Activated CD4-positive, alpha-beta T cell treated with anti-CD3 and anti-CD28 coated beads for 36 hours (primary cell): ENCODE measurements around the gene SAYSD1. TPM values are rescaled to one million over a fixed set of nuclear protein-coding genes. Genes with fewer than 3 reads are reported as not detected.
A peak's percentile ranks its signal among the peaks of the same experiment; 100 is the strongest.

Experiments
- ATAC-seq: fragments of 200-7000 bp; cut with Tn5 transposase; one replicate; pipeline ENCODE4 v1.10.0; 2021; ENCODE audit warnings: mild to moderate bottlenecking, moderate library complexity
- CTCF ChIA-PET: fragments of 350-600 bp; sonication (Branson Sonifier 250); formaldehyde crosslinking; loops from one replicate; lab custom pipeline; 2021; ENCODE audit warnings: antibody characterized with exemption; lab: Charles Lee
- POLR2A ChIA-PET: fragments of 350-600 bp; sonication (Branson Sonifier 250); formaldehyde crosslinking; loops from one replicate; lab custom pipeline; 2021; ENCODE audit warnings: antibody characterized with exemption, inconsistent platforms; lab: Charles Lee
- DNase-seq: peaks from one replicate; pipeline ENCODE4 v3.0.0-alpha.2; 2020
- H3K27ac Mint-ChIP-seq: one replicate; pipeline ENCODE4 v1.8.0; 2021; ENCODE audit warnings: mixed read lengths
- H3K27me3 Mint-ChIP-seq: one replicate; pipeline ENCODE4 v1.8.0; 2021; ENCODE audit warnings: mixed read lengths
- H3K36me3 Mint-ChIP-seq: one replicate; pipeline ENCODE4 v1.8.0; 2021; ENCODE audit warnings: low read depth, mixed read lengths
- H3K4me1 Mint-ChIP-seq: one replicate; pipeline ENCODE4 v1.8.0; 2021; ENCODE audit warnings: mixed read lengths
- H3K4me3 Mint-ChIP-seq: one replicate; pipeline ENCODE4 v1.8.0; 2021; ENCODE audit warnings: mild to moderate bottlenecking, moderate library complexity, mixed read lengths
- H3K9me3 Mint-ChIP-seq: one replicate; pipeline ENCODE4 v1.8.0; 2021; ENCODE audit warnings: low read depth, mixed read lengths
- intact Hi-C, 2 experiments: fragments of 100-400 bp; cut with DNase I in 1 of 2; cut with micrococcal nuclease in 1 of 2; formaldehyde crosslinking; loops; one replicate each; pipeline versions ENCODE4 v1.14.2 to v1.15.1; 2022 to 2024; cut with DNase I, micrococcal nuclease
- total RNA-seq, 2 experiments: library from RNA; stranded (reverse); gene quantifications; one replicate each; pipeline ENCODE4 v1.2.3, GENCODE V29; 2021

SAYSD1 gene
- total RNA-seq, 2 experiments from 2014 or later: 14.1 to 16.7 TPM

DNA sequence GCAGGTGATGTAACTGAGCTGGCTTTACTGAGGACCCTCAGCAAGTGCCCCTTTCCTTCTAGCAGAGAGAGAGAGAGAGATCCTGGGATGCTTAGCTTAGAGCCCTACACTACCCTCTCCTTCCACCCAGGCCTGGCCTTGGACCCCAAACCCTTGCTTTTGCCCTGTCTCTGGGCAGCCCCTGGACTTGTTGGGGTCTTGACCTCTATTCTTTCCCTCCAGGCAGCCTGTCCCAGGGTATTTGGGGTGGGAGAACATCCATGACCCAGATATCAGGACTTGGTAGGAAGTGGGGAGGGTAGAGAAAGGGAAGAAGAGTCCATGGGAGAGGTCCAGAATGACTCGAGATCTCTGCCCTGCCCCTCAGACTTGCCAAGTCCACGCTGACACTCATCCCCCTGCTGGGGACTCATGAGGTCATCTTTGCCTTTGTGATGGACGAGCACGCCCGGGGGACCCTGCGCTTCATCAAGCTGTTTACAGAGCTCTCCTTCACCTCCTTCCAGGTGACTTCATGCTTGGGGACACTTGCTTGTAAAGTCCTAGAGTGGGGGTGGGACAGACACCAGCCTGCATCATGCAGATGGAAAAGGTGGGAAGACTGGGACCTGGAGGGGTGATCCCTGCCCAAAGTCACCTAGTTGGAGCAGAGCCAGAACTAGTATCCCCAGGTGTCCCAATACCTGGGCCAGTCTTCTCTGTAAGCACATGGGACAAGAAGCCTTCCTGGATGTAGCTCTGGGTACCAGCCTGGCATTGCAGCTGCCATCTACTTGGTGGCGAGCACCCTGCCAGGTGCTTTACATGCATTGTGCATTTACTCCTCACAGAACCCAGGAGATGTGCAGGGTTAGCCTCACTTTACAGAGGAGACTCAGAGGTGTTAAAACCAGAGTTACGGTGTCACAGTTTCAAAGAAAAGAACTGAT, 35.5 kb downstream of the SAYSD1 start:
- intact Hi-C loops: no loop called here
- H3K4me1 Mint-ChIP-seq: peaks cover 6% of the 10 kb centered on the region

DNA sequence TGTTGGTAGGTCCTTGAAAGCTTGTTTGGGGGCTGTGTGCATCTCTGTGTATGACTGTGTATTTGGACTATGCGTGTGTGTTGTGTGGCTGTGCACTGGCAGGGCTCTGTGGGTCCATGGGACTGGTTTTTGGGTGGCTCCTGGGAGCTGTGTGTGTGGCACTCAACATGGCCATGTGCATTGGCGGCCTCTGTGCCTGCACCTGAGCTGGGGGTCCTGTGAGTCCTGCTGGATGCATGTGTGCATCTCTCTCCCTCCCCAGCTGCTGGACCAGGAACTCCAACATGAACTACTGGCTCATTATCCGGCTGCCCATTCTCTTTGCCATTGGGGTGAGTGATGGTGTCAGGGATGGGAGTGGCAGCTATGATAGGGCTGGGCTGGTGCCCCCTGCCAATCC, 36.3 kb downstream of the SAYSD1 start:
- Mint-ChIP-seq H3K27ac (no peak overlapping the region), H3K4me1 (peaks cover 6% of the 10 kb centered on the region), H3K36me3 (no peaks in the 10 kb centered on the region), H3K4me3 (no peak overlapping the region), H3K9me3 (no peaks in the 10 kb centered on the region), H3K27me3 (peaks cover 2% of the 10 kb centered on the region)
- DNase-seq (no peak), ATAC-seq (no peak)
- CTCF ChIA-PET: interaction anchor here (1.5 kb wide), 1 partner anchor 82 kb away, joined by 3 read pairs; no protein-coding TSS in a partner anchor
- intact Hi-C loops: no loop called here
- POLR2A ChIA-PET: no interaction called here

More for the DNA sequence above, 35.5 kb downstream of the SAYSD1 start:
- DNase-seq (no peak), ATAC-seq (no peak)
- H3K4me3 Mint-ChIP-seq: no peak overlapping the region
- peaks cover 4% of the 10 kb centered on the region for H3K27me3 Mint-ChIP-seq
- ChIA-PET CTCF (interaction anchor here (0.6 to 1.5 kb wide), 2 partner anchors 13 to 83 kb away, joined by 3 read pairs; no protein-coding TSS in a partner anchor), POLR2A (no interaction called here)
- H3K9me3 Mint-ChIP-seq: no peaks in the 10 kb centered on the region
- no peaks in the 10 kb centered on the region for H3K36me3 Mint-ChIP-seq
- H3K27ac Mint-ChIP-seq: no peak overlapping the region

DNA sequence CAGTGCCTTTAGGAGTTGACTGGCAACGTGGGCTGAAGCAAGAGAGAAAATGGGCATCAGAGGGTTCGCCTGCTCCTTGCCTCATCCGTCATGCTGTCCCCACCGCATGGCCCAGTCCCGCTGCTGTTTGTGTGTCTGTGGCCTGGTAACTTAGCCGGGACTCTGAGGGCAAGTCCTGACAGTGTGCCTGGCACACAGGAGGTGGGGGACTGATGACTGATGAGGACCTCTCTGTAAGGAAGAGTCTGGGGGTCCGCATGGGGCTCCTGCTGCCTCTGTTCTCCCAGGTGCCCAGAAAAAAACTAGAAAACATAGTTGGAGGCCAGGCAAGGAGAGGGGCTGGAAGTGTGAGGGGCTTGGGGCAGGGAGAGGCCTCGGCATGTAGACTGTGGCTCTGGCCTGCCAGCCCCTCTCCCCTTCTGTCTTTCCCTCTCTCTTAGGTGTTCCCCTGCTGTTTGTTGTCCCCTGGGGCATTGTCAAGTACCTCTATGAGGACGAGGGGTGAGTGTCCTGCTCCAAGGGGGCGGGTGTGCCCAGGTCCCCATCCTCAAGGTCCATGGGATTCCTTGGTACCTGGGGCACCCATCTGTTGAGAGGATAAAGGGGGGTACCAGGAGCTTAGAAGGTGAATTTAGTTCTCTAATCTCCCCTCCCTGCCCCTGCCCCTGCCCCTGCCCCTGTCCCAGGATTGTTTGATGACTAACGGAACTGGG, 36.9 kb downstream of the SAYSD1 start:
- no peak overlapping the region for H3K27ac Mint-ChIP-seq
- H3K9me3 Mint-ChIP-seq: no peaks in the 10 kb centered on the region
- DNase-seq (no peak), ATAC-seq (no peak)
- no peaks in the 10 kb centered on the region for H3K27me3 Mint-ChIP-seq
- H3K4me1 Mint-ChIP-seq: peaks cover 6% of the 10 kb centered on the region
- no peak overlapping the region for H3K4me3 Mint-ChIP-seq
- intact Hi-C loops: no loop called here
- ChIA-PET CTCF (no interaction called here), POLR2A (no interaction called here)
- no peaks in the 10 kb centered on the region for H3K36me3 Mint-ChIP-seq

DNA sequence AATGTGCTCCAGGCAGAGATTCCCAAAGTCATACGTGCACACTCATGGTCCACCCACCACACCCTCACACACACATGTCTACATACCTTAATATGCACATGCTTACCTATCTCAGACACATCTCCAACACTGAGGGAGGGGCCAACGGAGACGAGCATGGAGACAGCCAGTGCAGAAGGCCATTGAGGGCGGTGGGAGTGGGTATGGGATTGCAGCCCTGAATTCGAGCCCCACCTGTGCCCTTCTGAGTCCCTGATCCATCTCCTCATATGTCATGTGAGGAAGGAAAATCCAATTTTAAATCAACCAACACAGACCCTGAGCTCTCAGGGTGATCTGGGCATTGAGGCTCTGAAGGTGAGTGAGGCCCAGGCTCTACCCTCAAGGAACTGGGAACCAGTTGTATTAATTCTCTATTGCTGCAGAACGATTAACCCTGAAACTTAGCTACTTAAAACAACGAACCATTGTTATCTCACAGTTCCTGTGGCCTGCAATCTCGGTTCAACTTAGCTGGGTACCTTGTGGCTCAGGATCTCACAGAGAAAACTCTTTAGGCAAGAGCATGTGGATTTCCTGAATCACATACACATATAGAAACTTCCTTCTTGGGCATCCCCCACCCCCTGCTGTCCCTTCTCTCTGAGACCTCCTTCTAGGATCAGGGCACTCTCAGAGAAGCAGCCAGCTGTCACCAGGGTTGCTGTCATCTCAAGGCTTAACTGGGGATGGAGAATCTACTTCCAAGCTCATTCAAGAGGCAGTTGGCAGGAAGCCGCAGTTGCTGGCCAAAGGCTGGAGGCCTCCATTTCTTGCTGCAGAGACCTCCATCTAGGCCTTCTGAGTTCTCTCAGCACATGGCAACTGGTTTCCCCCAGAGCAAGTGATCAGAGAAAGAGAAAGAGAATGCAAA, 38.1 kb downstream of the SAYSD1 start:
- POLR2A ChIA-PET: no interaction called here
- Mint-ChIP-seq H3K9me3 (no peaks in the 10 kb centered on the region), H3K27me3 (no peaks in the 10 kb centered on the region), H3K36me3 (no peaks in the 10 kb centered on the region), H3K27ac (peak overlapping the region; percentile 33), H3K4me1 (peaks cover 6% of the 10 kb centered on the region), H3K4me3 (no peak overlapping the region)
- CTCF ChIA-PET: interaction anchor here (1.4 kb wide), 1 partner anchor 105 kb away, joined by 4 read pairs; no protein-coding TSS in a partner anchor
- no peak for ATAC-seq
- intact Hi-C loops: no loop called here
- no peak for DNase-seq

DNA sequence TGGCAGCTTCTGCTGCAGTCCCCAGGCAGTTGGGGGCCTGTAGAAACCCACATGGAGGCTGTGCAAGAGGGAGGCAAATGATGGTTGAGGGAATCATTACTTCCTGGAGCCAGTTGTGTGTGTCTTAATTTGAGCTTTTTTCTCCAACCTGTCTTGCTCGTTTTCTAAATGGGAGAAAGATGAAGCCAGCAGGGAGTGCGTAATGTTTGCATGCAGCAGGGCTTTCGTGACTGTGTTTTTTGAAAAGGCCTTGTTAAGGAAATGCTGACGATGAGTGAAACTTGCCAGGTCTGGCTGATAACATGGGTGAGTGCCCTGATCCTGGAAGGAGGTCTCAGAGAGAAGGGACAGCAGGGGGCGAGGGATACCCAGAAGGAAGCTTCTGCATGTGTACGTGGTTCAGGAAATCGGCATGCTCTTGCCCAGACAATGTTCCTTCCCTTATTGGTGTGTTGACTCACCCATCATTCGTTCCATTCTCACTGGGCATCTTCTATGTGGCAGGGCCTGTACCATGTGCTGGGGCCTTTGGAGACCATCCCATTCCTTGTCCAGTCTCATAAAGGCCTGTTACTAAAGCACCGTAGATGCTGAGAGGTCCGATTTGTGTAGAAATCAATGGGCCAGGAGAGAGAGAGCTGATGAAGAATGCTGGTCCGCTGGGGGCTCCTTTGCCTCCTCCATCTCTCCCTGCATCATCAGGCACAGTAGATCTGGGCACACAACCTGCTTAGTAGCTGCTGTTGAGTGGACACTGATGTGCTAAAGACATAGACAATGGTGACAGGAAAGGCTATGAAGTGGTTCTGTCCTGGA, 39.0 kb downstream of the SAYSD1 start:
- Mint-ChIP-seq H3K9me3 (no peaks in the 10 kb centered on the region), H3K27ac (no peak overlapping the region), H3K27me3 (peaks cover 3% of the 10 kb centered on the region), H3K4me1 (peaks cover 6% of the 10 kb centered on the region), H3K36me3 (no peaks in the 10 kb centered on the region), H3K4me3 (no peak overlapping the region)
- ChIA-PET POLR2A (no interaction called here), CTCF (interaction anchor here (0.6 to 1.4 kb wide), 2 partner anchors 104 to 229 kb away, joined by 3 to 4 read pairs; no protein-coding TSS in a partner anchor)
- intact Hi-C loops: no loop called here
- ATAC-seq (no peak), DNase-seq (no peak)

DNA sequence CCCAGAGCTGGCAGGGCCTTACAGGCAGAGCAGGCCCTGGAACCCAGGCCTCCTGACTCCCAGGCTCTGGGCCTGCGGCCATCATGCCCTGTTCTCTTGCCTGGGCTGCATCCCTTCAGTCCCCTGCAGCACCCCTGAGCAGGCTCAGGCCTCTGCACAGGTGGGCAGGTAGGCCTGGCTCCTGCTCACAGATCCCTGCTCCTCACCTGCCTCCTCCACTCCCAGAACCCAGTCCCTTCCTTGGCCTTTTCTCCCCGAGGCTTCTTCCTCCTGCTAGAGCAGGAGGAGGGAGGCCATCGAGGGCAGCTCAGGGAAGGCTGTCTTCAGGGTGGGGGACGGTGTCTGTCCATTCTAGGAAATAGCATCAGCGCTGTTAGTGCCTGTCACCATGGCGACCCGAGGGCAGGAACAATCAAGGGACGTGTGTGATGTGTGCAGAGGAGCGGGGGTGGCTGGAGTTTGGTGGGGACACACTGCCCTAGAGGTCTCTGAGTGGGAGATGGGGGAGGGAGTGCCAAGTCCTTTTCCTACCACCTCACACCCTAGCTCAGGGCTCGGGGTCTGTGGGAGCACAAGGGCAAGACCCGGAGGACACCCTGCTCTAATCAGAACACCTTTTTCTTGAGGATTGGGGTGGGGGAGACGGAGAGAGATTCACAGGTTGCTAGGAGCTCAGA, 39.8 kb downstream of the SAYSD1 start:
- Mint-ChIP-seq H3K27me3 (peaks cover 3% of the 10 kb centered on the region), H3K9me3 (no peaks in the 10 kb centered on the region), H3K27ac (no peak overlapping the region), H3K36me3 (no peaks in the 10 kb centered on the region), H3K4me3 (no peak overlapping the region), H3K4me1 (peaks cover 6% of the 10 kb centered on the region)
- ChIA-PET CTCF (interaction anchor here (0.6 to 1.4 kb wide), 3 partner anchors 103 to 228 kb away, joined by 3 to 4 read pairs (median 3); no protein-coding TSS in a partner anchor), POLR2A (no interaction called here)
- intact Hi-C loops: no loop called here
- DNase-seq (no peak), ATAC-seq (no peak)

DNA sequence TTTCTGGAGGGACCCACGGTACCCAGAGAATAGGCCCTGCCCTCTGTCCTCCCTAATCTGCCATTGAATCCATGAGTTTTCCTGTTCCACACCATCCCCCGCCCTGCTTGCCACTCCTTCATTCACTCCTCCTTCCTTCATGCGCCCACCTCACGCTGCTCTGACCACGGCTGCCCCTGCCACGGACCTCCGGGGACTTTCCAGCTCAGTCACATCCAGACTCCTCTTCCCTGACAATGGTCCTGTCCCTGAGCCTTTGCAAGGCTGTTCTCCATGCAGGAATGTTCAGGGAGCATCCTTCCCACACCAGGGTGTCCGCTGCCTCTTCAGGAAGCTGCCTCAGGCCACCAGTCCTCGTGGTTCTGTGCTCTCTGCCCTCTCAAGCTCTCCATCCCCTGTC, 40.5 kb downstream of the SAYSD1 start:
- Mint-ChIP-seq H3K9me3 (no peaks in the 10 kb centered on the region), H3K4me3 (no peak overlapping the region), H3K4me1 (peaks cover 6% of the 10 kb centered on the region), H3K27ac (no peak overlapping the region), H3K27me3 (peaks cover 3% of the 10 kb centered on the region), H3K36me3 (no peaks in the 10 kb centered on the region)
- no peak for ATAC-seq
- CTCF ChIA-PET: no interaction called here
- intact Hi-C loops: no loop called here
- DNase-seq: no peak
- POLR2A ChIA-PET: no interaction called here

DNA sequence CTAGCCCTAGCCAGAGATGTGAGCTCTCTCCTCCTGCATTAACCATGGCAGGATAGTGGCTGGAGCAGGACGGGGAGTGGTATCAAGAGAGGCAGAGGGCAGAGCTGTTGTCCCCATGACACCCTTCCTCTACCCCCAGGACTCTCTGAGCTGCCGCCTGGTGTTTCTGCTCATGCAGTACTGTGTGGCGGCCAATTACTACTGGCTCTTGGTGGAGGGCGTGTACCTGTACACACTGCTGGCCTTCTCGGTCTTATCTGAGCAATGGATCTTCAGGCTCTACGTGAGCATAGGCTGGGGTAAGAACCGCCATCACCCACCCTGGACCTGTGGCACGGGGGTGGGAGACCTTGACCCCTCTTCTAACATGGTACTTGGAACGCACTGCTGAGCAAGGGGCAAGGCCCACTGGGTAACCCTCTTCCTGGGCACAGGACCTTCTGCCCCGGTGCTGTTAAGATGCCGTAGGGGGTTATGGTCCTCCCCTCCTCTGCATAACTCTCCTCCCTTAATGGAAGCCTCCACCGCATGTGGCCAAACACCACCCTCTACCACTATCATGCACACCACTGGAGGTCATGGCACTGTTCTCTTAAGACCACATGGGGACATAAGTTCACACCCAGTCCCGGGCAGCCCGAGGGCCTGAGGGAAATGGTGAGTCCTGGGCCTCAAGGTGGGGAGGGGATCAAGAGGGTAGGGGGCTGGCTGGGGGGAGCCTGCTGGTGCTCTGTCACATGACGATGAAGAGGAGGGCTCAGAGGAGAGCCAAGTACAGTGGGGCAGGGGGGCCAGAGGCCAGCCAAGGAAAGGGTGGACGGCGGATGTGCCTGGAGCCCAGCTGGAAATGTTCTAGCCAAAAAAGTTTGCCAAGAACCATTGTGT, 41.3 kb downstream of the SAYSD1 start:
- Mint-ChIP-seq H3K27ac (no peak overlapping the region), H3K4me3 (no peak overlapping the region), H3K4me1 (peaks cover 6% of the 10 kb centered on the region), H3K9me3 (no peaks in the 10 kb centered on the region), H3K27me3 (peaks cover 3% of the 10 kb centered on the region), H3K36me3 (no peaks in the 10 kb centered on the region)
- intact Hi-C loops: no loop called here
- ATAC-seq (no peak), DNase-seq (no peak)
- ChIA-PET CTCF (interaction anchor here (0.7 kb wide), 1 partner anchor 121 kb away, joined by 4 read pairs; no protein-coding TSS in a partner anchor), POLR2A (no interaction called here)

DNA sequence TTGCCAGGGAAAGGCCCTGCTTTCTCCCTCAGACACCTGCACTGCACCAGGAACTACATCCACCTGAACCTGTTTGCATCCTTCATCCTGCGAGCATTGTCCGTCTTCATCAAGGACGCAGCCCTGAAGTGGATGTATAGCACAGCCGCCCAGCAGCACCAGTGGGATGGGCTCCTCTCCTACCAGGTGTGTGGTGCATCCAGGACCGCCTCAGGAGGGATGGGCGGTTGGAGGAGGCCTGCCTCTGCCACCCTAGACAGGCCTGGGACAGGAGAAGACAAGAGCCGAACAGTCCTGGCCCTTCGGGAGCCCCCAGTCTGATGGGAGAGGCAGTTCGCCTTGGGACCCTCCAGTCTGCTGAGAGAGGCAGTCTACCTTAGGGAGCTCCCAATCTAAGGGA, 42.2 kb downstream of the SAYSD1 start:
- no peak for ATAC-seq
- CTCF ChIA-PET: interaction anchor here (0.7 kb wide), 1 partner anchor 120 kb away, joined by 4 read pairs; no protein-coding TSS in a partner anchor
- Mint-ChIP-seq H3K9me3 (no peaks in the 10 kb centered on the region), H3K36me3 (no peaks in the 10 kb centered on the region), H3K27me3 (peaks cover 3% of the 10 kb centered on the region), H3K27ac (no peak overlapping the region), H3K4me1 (peaks cover 6% of the 10 kb centered on the region), H3K4me3 (no peak overlapping the region)
- POLR2A ChIA-PET: no interaction called here
- no peak for DNase-seq
- intact Hi-C loops: no loop called here
